Skeletal muscle tissue (tissue), 4 donors: ENCODE results near the gene NPLOC4. TPM values are rescaled to one million over a fixed set of nuclear protein-coding genes. Genes with fewer than 3 reads are reported as not detected.

ENCODE experiments used
- H3K27ac ChIP-seq: one replicate; pipeline ENCODE4 v1.7.0; 2013; ENCODE audit warnings: mild to moderate bottlenecking, low read depth, low read length, inconsistent platforms
- H3K27me3 ChIP-seq, 3 donors: one replicate each; pipeline ENCODE4 v1.7.0; 2013; ENCODE audit warnings: low read length in 3 of 3; ENCODE audit not compliant: control insufficient read depth in 3 of 3, insufficient read depth in 3 of 3
- H3K36me3 ChIP-seq, 3 donors: one replicate each; pipeline ENCODE4 v1.7.0; 2013; ENCODE audit warnings: low read length in 3 of 3; ENCODE audit not compliant: control insufficient read depth in 3 of 3, insufficient read depth in 3 of 3
- H3K4me1 ChIP-seq, 3 donors: one replicate each; pipeline ENCODE4 v1.7.0; 2013; ENCODE audit warnings: low read length in 3 of 3, mild to moderate bottlenecking in 3 of 3; ENCODE audit not compliant: control insufficient read depth in 3 of 3, insufficient read depth in 3 of 3
- H3K4me3 ChIP-seq, 3 donors: one replicate each; pipeline ENCODE4 v1.7.0; 2013; ENCODE audit warnings: low read length in 3 of 3
- H3K9ac ChIP-seq, 3 donors: one replicate each; pipeline ENCODE4 v1.7.0; 2013; ENCODE audit warnings: low read length in 3 of 3, mild to moderate bottlenecking in 3 of 3, moderate library complexity in 2 of 3, low read depth in 1 of 3
- H3K9me3 ChIP-seq, 3 donors: one replicate each; pipeline ENCODE4 v1.7.0; 2013; ENCODE audit warnings: low read length in 3 of 3; ENCODE audit not compliant: control insufficient read depth in 3 of 3
- total RNA-seq: library from RNA; depleted of rRNA; stranded (reverse); fragments of >200 nt; gene quantifications from one replicate; pipeline ENCODE4 v1.2.3, GENCODE V29; 2014
- donor health status: Osteomylitis.

NPLOC4 gene
- total RNA-seq, 1 donor from 2014 or later: 43.8 TPM

GRCh38 chr17:81563861-81564586, 72.9 kb downstream of the NPLOC4 start:
- Histone ChIP-seq H3K27ac (no peak overlapping the region), H3K4me1 (peaks cover 20 to 30% (median 21%) of the 10 kb centered on the region in 3 donors), H3K36me3 (peaks cover 57 to 79% (median 70%) of the 10 kb centered on the region in 3 donors), H3K9ac (no peak overlapping the region), H3K9me3 (no peaks in the 10 kb centered on the region), H3K27me3 (no peaks in the 10 kb centered on the region), H3K4me3 (no peak overlapping the region)

GRCh38 chr17:81561494-81561885, 75.4 kb downstream of the NPLOC4 start:
- H3K4me3 ChIP-seq: no peak overlapping the region
- no peaks in the 10 kb centered on the region for H3K27me3 ChIP-seq
- H3K4me1 ChIP-seq: peaks cover 10 to 27% (median 20%) of the 10 kb centered on the region in 3 donors
- no peaks in the 10 kb centered on the region for H3K9me3 ChIP-seq
- H3K27ac ChIP-seq: no peak overlapping the region
- H3K36me3 ChIP-seq: peaks cover 63 to 82% (median 70%) of the 10 kb centered on the region in 3 donors
- no peak overlapping the region for H3K9ac ChIP-seq

- no peaks in the 10 kb centered on the region for H3K27me3 ChIP-seq
- no peaks in the 10 kb centered on the region for H3K9me3 ChIP-seq
- no peak overlapping the region for H3K27ac ChIP-seq
- H3K4me1 ChIP-seq: peaks cover 6 to 27% (median 18%) of the 10 kb centered on the region in 3 donors
- H3K4me3 ChIP-seq: no peak overlapping the region
- H3K36me3 ChIP-seq: peaks cover 51 to 64% (median 52%) of the 10 kb centered on the region in 3 donors
- no peak overlapping the region for H3K9ac ChIP-seq
These were observed 77.7 kb downstream of the NPLOC4 start for GRCh38 chr17:81558941-81559806.

GRCh38 chr17:81558115-81558468, 78.8 kb downstream of the NPLOC4 start:
- peak overlapping the region in 1 of 3 donors; percentile 33 for H3K9ac ChIP-seq
- no peak overlapping the region for H3K27ac ChIP-seq
- H3K36me3 ChIP-seq: peaks cover 41 to 53% (median 42%) of the 10 kb centered on the region in 3 donors

GRCh38 chr17:81557276-81558114, 79.4 kb downstream of the NPLOC4 start:
- no peak overlapping the region for H3K27ac ChIP-seq
- peak overlapping the region in 1 of 3 donors; percentile 33 for H3K9ac ChIP-seq
- peaks cover 20 to 44% (median 35%) of the 10 kb centered on the region in 3 donors for H3K4me1 ChIP-seq
- no peak overlapping the region for H3K4me3 ChIP-seq
- H3K9me3 ChIP-seq: no peaks in the 10 kb centered on the region
- no peaks in the 10 kb centered on the region for H3K27me3 ChIP-seq
- H3K36me3 ChIP-seq: peaks cover 38 to 50% (median 40%) of the 10 kb centered on the region in 3 donors

More at GRCh38 chr17:81558115-81558468, 78.8 kb downstream of the NPLOC4 start:
- H3K27me3 ChIP-seq: no peaks in the 10 kb centered on the region
- H3K9me3 ChIP-seq: no peaks in the 10 kb centered on the region
- peaks cover 17 to 38% (median 29%) of the 10 kb centered on the region in 3 donors for H3K4me1 ChIP-seq
- H3K4me3 ChIP-seq: no peak overlapping the region

- peaks cover 20 to 46% (median 35%) of the 10 kb centered on the region in 3 donors for H3K4me1 ChIP-seq
- no peak overlapping the region for H3K9ac ChIP-seq
- no peaks in the 10 kb centered on the region for H3K9me3 ChIP-seq
- H3K36me3 ChIP-seq: peaks cover 35 to 45% (median 37%) of the 10 kb centered on the region in 3 donors
- no peaks in the 10 kb centered on the region for H3K27me3 ChIP-seq
- H3K27ac ChIP-seq: peak overlapping the region; percentile 26
- no peak overlapping the region for H3K4me3 ChIP-seq
These were observed 80.0 kb downstream of the NPLOC4 start for GRCh38 chr17:81556863-81557262.

- H3K9me3 ChIP-seq: no peaks in the 10 kb centered on the region
- H3K9ac ChIP-seq: peak overlapping the region; percentile 12 to 66 (median 23)
- no peaks in the 10 kb centered on the region for H3K27me3 ChIP-seq
- peak overlapping the region; percentile 26 for H3K27ac ChIP-seq
- no peak overlapping the region for H3K4me3 ChIP-seq
- peaks cover 26 to 52% (median 40%) of the 10 kb centered on the region in 3 donors for H3K4me1 ChIP-seq
- peaks cover 31 to 39% (median 33%) of the 10 kb centered on the region in 3 donors for H3K36me3 ChIP-seq
These were observed 80.7 kb downstream of the NPLOC4 start for GRCh38 chr17:81556175-81556691.

- Histone ChIP-seq H3K9ac (peak overlapping the region in 2 of 3 donors; percentile 79 to 89), H3K27ac (peak overlapping the region; percentile 65), H3K9me3 (no peaks in the 10 kb centered on the region), H3K4me3 (peak overlapping the region; percentile 79 to 88 (median 82)), H3K4me1 (peaks cover 31 to 61% (median 47%) of the 10 kb centered on the region in 3 donors), H3K36me3 (peaks cover 29 to 36% (median 32%) of the 10 kb centered on the region in 3 donors), H3K27me3 (no peaks in the 10 kb centered on the region)
These were observed 83.2 kb downstream of the NPLOC4 start for GRCh38 chr17:81553616-81554181.
